Activated T-helper 17 cell treated with anti-CD3 and anti-CD28 coated beads, Interleukin-2, amount 50 U/mL, for 72 hours (primary cell): ENCODE results near the gene AP2S1. TPM values are rescaled to one million over a fixed set of nuclear protein-coding genes. Genes with fewer than 3 reads are reported as not detected.
"Not testable (repeated sequence)": the region's sequence is repeated elsewhere in the genome, so short reads cannot be mapped to it uniquely, and the experiment has no call there.

ENCODE experiments used
- ATAC-seq: fragments of 150-1000 bp; cut with Tn5 transposase; replicated peaks from 2 replicates; pipeline ENCODE4 v1.10.0; 2021; ENCODE audit warnings: mild to moderate bottlenecking, moderate library complexity
- H3K27ac Mint-ChIP-seq: one replicate; pipeline ENCODE4 v1.8.0; 2022; ENCODE audit warnings: mixed read lengths
- H3K27me3 Mint-ChIP-seq: one replicate; pipeline ENCODE4 v1.8.0; 2022; ENCODE audit warnings: mixed read lengths
- H3K36me3 Mint-ChIP-seq: one replicate; pipeline ENCODE4 v1.8.0; 2022; ENCODE audit warnings: low read depth, mild to moderate bottlenecking, mixed read lengths
- H3K4me1 Mint-ChIP-seq: one replicate; pipeline ENCODE4 v1.8.0; 2022; ENCODE audit warnings: mixed read lengths
- H3K4me3 Mint-ChIP-seq: one replicate; pipeline ENCODE4 v1.8.0; 2022; ENCODE audit warnings: mild to moderate bottlenecking, mixed read lengths
- H3K9me3 Mint-ChIP-seq: one replicate; pipeline ENCODE4 v1.8.0; 2022; ENCODE audit warnings: mixed read lengths
- total RNA-seq, 2 donors: library from RNA; stranded (reverse); gene quantifications; one replicate each; pipeline ENCODE4 v1.2.3, GENCODE V29; 2022

AP2S1 gene
- total RNA-seq, 2 donors from 2014 or later: 69.7 to 137 TPM

GRCh38 chr19:46815833-46816627 is 34.6 kb downstream of the AP2S1 start:
- Mint-ChIP-seq H3K27ac (no peak overlapping the region), H3K4me3 (no peak overlapping the region), H3K4me1 (peaks cover 13% of the 10 kb centered on the region)

GRCh38 chr19:46813839-46814358 is 36.7 kb downstream of the AP2S1 start:
- Mint-ChIP-seq H3K4me3 (no peak overlapping the region), H3K27me3 (peaks cover 4% of the 10 kb centered on the region), H3K27ac (no peak overlapping the region), H3K4me1 (no peaks in the 10 kb centered on the region), H3K36me3 (no peaks in the 10 kb centered on the region), H3K9me3 (no peaks in the 10 kb centered on the region)
- no peak for ATAC-seq

More at GRCh38 chr19:46815833-46816627, 34.6 kb downstream of the AP2S1 start:
- ATAC-seq: no peak
- H3K27me3 Mint-ChIP-seq: peaks cover 4% of the 10 kb centered on the region
- no peaks in the 10 kb centered on the region for H3K36me3 Mint-ChIP-seq
- no peaks in the 10 kb centered on the region for H3K9me3 Mint-ChIP-seq

GRCh38 chr19:46812977-46813838 is 37.4 kb downstream of the AP2S1 start:
- Mint-ChIP-seq H3K27ac (no peak overlapping the region), H3K4me1 (no peaks in the 10 kb centered on the region), H3K36me3 (no peaks in the 10 kb centered on the region), H3K4me3 (no peak overlapping the region), H3K27me3 (peaks cover 4% of the 10 kb centered on the region), H3K9me3 (no peaks in the 10 kb centered on the region)
- ATAC-seq: no peak

GRCh38 chr19:46809534-46810272 is 40.9 kb downstream of the AP2S1 start:
- Mint-ChIP-seq H3K9me3 (no peaks in the 10 kb centered on the region), H3K27ac (no peak overlapping the region), H3K27me3 (peaks cover 4% of the 10 kb centered on the region), H3K4me3 (no peak overlapping the region), H3K36me3 (no peaks in the 10 kb centered on the region), H3K4me1 (no peaks in the 10 kb centered on the region)
- ATAC-seq: no peak

GRCh38 chr19:46806656-46807055 is 44.0 kb downstream of the AP2S1 start:
- ATAC-seq: no peak
- H3K4me3 Mint-ChIP-seq: no peak overlapping the region
- H3K9me3 Mint-ChIP-seq: no peaks in the 10 kb centered on the region
- no peaks in the 10 kb centered on the region for H3K27me3 Mint-ChIP-seq
- H3K4me1 Mint-ChIP-seq: no peaks in the 10 kb centered on the region
- H3K36me3 Mint-ChIP-seq: no peaks in the 10 kb centered on the region
- no peak overlapping the region for H3K27ac Mint-ChIP-seq

- not testable (repeated sequence) for H3K27me3 Mint-ChIP-seq, H3K4me3 Mint-ChIP-seq, H3K4me1 Mint-ChIP-seq, H3K27ac Mint-ChIP-seq, H3K36me3 Mint-ChIP-seq, H3K9me3 Mint-ChIP-seq, ATAC-seq
Measured at GRCh38 chr19:46804432-46804831, 46.2 kb downstream of the AP2S1 start.

GRCh38 chr19:46803555-46803954 is 47.1 kb downstream of the AP2S1 start:
- ATAC-seq: no peak
- H3K9me3 Mint-ChIP-seq: no peaks in the 10 kb centered on the region
- no peaks in the 10 kb centered on the region for H3K36me3 Mint-ChIP-seq
- no peaks in the 10 kb centered on the region for H3K27me3 Mint-ChIP-seq
- H3K4me3 Mint-ChIP-seq: no peak overlapping the region
- H3K4me1 Mint-ChIP-seq: no peaks in the 10 kb centered on the region
- no peak overlapping the region for H3K27ac Mint-ChIP-seq

- no peak for ATAC-seq
- Mint-ChIP-seq H3K36me3 (no peaks in the 10 kb centered on the region), H3K27me3 (no peaks in the 10 kb centered on the region), H3K4me3 (no peak overlapping the region), H3K9me3 (no peaks in the 10 kb centered on the region), H3K27ac (no peak overlapping the region), H3K4me1 (no peaks in the 10 kb centered on the region)
Measured at GRCh38 chr19:46802152-46802551, 48.5 kb downstream of the AP2S1 start.

- Mint-ChIP-seq H3K27me3 (no peaks in the 10 kb centered on the region), H3K9me3 (no peaks in the 10 kb centered on the region), H3K36me3 (no peaks in the 10 kb centered on the region), H3K4me1 (no peaks in the 10 kb centered on the region), H3K27ac (no peak overlapping the region), H3K4me3 (no peak overlapping the region)
- ATAC-seq: no peak
Measured at GRCh38 chr19:46798713-46799112, 51.9 kb downstream of the AP2S1 start.

GRCh38 chr19:46797881-46798280 is 52.8 kb downstream of the AP2S1 start:
- Mint-ChIP-seq H3K27me3 (no peaks in the 10 kb centered on the region), H3K4me1 (no peaks in the 10 kb centered on the region), H3K36me3 (no peaks in the 10 kb centered on the region), H3K9me3 (no peaks in the 10 kb centered on the region), H3K4me3 (no peak overlapping the region), H3K27ac (no peak overlapping the region)
- ATAC-seq: no peak

GRCh38 chr19:46791944-46792343 is 58.7 kb downstream of the AP2S1 start:
- no peaks in the 10 kb centered on the region for H3K9me3 Mint-ChIP-seq

GRCh38 chr19:46789371-46789770 is 61.3 kb downstream of the AP2S1 start:
- Mint-ChIP-seq H3K4me1 (peaks cover 20% of the 10 kb centered on the region), H3K9me3 (no peaks in the 10 kb centered on the region), H3K27me3 (no peaks in the 10 kb centered on the region), H3K36me3 (peaks cover 30% of the 10 kb centered on the region), H3K4me3 (peak overlapping the region; percentile 97), H3K27ac (peak overlapping the region; percentile 99)
- ATAC-seq: no peak

More at GRCh38 chr19:46791944-46792343, 58.7 kb downstream of the AP2S1 start:
- Mint-ChIP-seq H3K27me3 (no peaks in the 10 kb centered on the region), H3K27ac (peak overlapping the region; percentile 43), H3K36me3 (peaks cover 5% of the 10 kb centered on the region), H3K4me1 (peaks cover 11% of the 10 kb centered on the region), H3K4me3 (peak overlapping the region; percentile 49)
- no peak for ATAC-seq

- Mint-ChIP-seq H3K4me1 (peaks cover 24% of the 10 kb centered on the region), H3K27ac (peak overlapping the region; percentile 99), H3K9me3 (no peaks in the 10 kb centered on the region), H3K36me3 (peaks cover 35% of the 10 kb centered on the region), H3K4me3 (peak overlapping the region; percentile 97), H3K27me3 (no peaks in the 10 kb centered on the region)
- ATAC-seq: no peak
Measured at GRCh38 chr19:46788968-46789338, 61.7 kb downstream of the AP2S1 start.

GRCh38 chr19:46788262-46788967 is 62.2 kb downstream of the AP2S1 start, which contains the start of gene SLC1A5:
TSS of gene SLC1A5 (minus strand) at chr19:46788594. CDS start at chr19:46787965, 629 bp downstream.
- H3K9me3 Mint-ChIP-seq: no peaks in the 10 kb centered on the region
- ATAC-seq: peak; percentile 84
- H3K27me3 Mint-ChIP-seq: no peaks in the 10 kb centered on the region
- peak within 1 kb of the TSS; percentile 99 for H3K27ac Mint-ChIP-seq
- peaks cover 40% of the 10 kb centered on the region for H3K36me3 Mint-ChIP-seq
- peaks cover 30% of the 10 kb centered on the region for H3K4me1 Mint-ChIP-seq
- H3K4me3 Mint-ChIP-seq: peak within 1 kb of the TSS; percentile 97
